A673 (cell line): Measurements from ENCODE around the gene SCGB1D4.

Experiments used
- EZH2 ChIP-seq: fragments of 200-600 bp; sonication (generic); IDR thresholded peaks from 2 replicates; pipeline ENCODE4 v1.6.1; 2017; ENCODE audit warnings: borderline replicate concordance, low read depth, mild to moderate bottlenecking, mixed read lengths, antibody characterized with exemption, low read length; ENCODE audit not compliant: poor library complexity, severe bottlenecking
- TF ChIP-seq, protein P1 (sequence below): fragments of 300-800, 200-600 bp; sonication (generic); conservative IDR thresholded peaks from 2 replicates; pipeline ENCODE4 v1.5.1; 2017; ENCODE audit warnings: low read depth, mild to moderate bottlenecking, antibody characterized with exemption, low read length, moderate library complexity, mixed read lengths

DNA sequence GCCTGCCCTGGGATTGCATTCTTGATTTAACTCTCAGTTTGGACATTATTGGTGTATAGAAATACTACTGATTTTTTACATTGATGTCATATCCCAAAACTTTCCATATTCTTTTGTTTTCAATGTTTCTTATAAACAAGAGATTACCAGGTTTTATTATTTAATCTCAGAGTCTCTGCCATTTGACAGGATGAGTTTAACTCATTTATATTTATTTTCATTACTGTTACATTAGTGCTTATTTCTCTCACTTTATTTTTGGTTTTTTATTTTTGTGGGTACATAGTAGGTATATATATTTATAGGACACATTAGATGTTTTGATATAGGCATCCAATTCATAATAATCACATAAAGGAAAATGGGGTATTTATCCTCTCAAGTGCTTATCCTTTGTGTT lies 9.1 kb upstream of the SCGB1D4 start:
- TF ChIP-seq, protein P1, sequence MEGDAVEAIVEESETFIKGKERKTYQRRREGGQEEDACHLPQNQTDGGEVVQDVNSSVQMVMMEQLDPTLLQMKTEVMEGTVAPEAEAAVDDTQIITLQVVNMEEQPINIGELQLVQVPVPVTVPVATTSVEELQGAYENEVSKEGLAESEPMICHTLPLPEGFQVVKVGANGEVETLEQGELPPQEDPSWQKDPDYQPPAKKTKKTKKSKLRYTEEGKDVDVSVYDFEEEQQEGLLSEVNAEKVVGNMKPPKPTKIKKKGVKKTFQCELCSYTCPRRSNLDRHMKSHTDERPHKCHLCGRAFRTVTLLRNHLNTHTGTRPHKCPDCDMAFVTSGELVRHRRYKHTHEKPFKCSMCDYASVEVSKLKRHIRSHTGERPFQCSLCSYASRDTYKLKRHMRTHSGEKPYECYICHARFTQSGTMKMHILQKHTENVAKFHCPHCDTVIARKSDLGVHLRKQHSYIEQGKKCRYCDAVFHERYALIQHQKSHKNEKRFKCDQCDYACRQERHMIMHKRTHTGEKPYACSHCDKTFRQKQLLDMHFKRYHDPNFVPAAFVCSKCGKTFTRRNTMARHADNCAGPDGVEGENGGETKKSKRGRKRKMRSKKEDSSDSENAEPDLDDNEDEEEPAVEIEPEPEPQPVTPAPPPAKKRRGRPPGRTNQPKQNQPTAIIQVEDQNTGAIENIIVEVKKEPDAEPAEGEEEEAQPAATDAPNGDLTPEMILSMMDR: no peak
- TF ChIP-seq EZH2: no peak
